NOMO-1 (cell line): ENCODE results near the gene AKR1C8.
"Not testable (repeated sequence)": the region's sequence is repeated elsewhere in the genome, so short reads cannot be mapped to it uniquely, and the experiment has no call there.

ENCODE experiments used
- DNase-seq, 2 experiments: peaks; one replicate each; lab custom pipeline; 2025; ENCODE audit not compliant: unreplicated experiment in 2 of 2; lab: John Stamatoyannopoulos, UW

The AKR1C8 gene

GRCh38 chr10:5175581-5175980, 9.4 kb downstream of the AKR1C8 start:
- DNase-seq: not testable (repeated sequence)

DNA sequence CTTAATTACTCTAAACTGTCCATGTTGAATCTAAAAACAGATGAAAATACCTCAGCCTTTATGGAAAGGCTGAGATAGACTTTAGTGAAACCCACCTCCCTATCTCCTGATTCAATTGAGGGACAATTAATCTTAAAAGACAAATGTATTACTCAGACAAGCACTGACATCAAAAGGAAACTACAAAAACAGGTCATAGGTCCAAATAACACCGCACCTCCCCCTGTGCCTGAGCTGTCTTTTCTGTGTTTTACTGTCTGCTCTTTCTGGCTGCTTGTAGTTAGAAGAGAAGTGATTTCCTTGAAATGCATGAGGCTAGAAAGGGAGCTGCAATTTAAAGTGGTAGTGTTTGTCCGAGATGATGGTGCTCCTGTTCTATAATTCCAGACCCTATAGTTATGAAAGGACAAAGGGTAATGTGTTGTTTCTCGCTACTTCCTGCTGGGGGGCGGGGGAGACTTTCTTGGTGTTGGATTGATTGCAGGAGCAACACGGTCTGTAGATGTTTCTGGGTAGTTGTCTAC, 16.0 kb downstream of the AKR1C8 start:
- DNase-seq: no peak

GRCh38 chr10:5165738-5166137, 19.2 kb downstream of the AKR1C8 start:
- no peak for DNase-seq

GRCh38 chr10:5163487-5163886, 21.5 kb downstream of the AKR1C8 start:
- no peak for DNase-seq

DNA sequence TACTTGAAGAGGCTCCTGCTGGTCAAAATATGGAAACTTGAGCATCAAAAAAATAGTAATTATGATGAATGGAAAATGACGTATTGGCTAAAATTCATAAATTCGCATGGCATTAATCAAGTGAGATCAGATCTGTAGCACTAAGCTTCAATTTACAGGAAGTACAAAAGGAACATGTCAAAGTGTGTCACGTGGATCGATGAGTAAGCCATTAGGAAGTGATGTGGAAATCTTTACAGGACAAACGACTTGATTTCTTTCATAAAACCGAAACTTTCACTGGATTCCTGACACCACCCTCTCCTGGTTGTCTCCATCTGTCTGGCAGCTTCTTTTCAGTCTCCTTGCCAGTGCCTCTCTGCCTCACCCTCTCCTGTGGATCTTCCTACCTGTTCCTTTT, 25.8 kb downstream of the AKR1C8 start:
- peak; percentile 21 to 88 for DNase-seq

DNA sequence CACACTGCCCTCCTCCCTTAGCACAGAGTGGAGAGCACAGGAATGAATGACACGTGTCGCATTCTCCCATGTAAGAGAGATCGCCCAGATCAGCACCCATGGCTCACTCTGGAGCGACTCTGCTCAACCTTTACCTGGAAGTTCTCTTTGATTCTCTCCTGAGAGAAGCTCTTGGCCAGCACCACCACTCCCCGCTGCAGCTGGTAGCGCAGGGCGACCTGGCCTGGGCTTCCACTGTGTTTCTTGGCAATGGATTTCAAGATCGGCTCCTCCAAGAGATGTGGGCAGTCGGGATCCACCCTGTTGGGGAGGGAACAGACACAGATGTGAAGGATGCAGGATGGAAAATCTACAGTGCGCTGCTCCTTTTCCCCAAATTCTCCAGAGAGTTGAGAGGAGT, 27.4 kb downstream of the AKR1C8 start:
- no peak for DNase-seq

- DNase-seq: no peak
Measured at GRCh38 chr10:5155951-5156350, 29.0 kb downstream of the AKR1C8 start.

DNA sequence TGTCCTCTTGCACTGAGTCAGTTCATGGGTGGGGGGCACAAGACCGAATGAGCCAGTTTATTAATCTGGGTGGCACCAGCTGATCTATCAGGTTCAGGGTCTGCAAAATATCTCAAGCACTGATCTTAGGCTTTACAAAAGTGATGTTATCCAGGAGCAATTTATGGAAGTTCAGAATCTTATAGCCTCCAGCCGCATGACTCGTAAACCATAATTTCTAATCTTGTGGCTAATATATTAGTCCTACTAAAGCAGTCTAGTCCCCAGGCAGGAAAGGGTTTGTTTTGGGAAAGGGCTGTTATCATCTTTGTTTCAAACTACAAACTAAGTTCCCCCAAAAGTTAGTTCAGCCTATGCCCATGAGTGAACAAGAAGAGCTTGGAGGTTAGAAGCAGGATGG, 33.9 kb downstream of the AKR1C8 start:
- no peak for DNase-seq

DNA sequence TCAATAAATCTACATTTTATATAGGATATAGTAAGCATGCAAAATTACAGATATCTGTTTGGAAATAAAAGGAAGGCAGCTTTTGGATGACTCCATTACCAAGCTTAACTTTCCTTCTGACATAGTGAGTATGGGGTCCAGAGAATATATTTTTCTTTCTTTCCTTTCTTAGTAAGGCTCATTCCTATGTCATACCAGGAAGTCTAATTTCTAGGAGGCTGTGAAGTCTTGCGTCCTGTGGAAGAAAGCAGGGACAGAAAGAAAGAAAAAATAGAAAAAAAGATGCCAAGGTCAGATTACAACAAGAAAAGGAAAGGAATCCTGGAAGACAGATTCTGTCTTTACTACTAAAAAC, 36.3 kb downstream of the AKR1C8 start:
- DNase-seq: no peak

- no peak for DNase-seq
Measured at GRCh38 chr10:5147981-5148677, 36.8 kb downstream of the AKR1C8 start.

GRCh38 chr10:5147255-5147980, 37.5 kb downstream of the AKR1C8 start:
- DNase-seq: no peak

- DNase-seq: no peak
Measured at GRCh38 chr10:5146920-5147254, 38.1 kb downstream of the AKR1C8 start.

DNA sequence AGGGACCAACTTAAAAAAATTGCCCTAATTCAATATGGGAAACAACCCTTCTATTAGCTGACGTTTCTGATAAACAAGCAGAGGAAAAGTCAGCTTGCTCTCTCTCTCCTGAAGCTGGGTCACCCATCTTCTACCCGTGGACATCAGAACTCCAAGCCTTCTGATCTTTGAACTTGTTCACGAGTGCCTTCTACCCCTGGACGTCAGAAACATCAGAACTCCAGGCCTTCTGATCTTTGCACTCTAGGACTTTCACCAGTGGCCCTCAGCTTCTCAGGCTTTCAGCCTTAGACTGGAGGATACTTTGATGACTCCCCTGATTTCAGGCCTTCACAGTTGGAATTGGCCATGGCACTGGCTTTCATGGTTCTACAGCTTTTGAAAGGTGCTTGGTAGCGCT, 41.8 kb downstream of the AKR1C8 start:
- no peak for DNase-seq

DNA sequence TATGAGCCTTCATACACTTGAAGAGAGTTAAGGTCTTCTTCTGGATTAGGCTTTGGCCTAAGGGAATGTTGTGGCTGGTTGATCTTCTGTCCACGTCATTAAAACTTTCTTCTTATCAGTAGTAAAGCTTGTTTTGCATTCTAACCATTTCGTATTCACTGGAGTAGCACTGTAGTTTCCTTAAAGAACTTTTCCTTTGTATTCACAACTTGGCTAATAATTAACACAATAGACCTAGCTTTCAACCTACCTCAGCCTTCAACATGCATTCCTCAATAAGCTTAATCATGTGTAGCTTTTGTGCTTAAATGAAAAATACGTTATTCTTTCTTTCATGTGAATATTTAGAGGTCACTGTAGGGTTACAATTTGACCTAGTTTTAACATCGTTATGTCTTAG, 42.8 kb downstream of the AKR1C8 start:
- no peak for DNase-seq

- not testable (repeated sequence) for DNase-seq
Measured at GRCh38 chr10:5137699-5138098, 47.3 kb downstream of the AKR1C8 start.

- DNase-seq: no peak
Measured at GRCh38 chr10:5136468-5137087, 48.4 kb downstream of the AKR1C8 start.

GRCh38 chr10:5135581-5135980, 49.4 kb downstream of the AKR1C8 start:
- DNase-seq: no peak

- DNase-seq: no peak
Measured at GRCh38 chr10:5125315-5126044, 59.5 kb downstream of the AKR1C8 start.

GRCh38 chr10:5123886-5124285, 61.1 kb downstream of the AKR1C8 start:
- no peak for DNase-seq

- DNase-seq: not testable (repeated sequence)
Measured at GRCh38 chr10:5119997-5120396, 65.0 kb downstream of the AKR1C8 start.

- DNase-seq: no peak
Measured at GRCh38 chr10:5117026-5117425, 67.9 kb downstream of the AKR1C8 start.
